ENCODE data around the gene MAP6D1.
"Not testable (repeated sequence)": the region's sequence is repeated elsewhere in the genome, so short reads cannot be mapped to it uniquely, and the experiment has no call there.

MAP6D1 gene

DNA sequence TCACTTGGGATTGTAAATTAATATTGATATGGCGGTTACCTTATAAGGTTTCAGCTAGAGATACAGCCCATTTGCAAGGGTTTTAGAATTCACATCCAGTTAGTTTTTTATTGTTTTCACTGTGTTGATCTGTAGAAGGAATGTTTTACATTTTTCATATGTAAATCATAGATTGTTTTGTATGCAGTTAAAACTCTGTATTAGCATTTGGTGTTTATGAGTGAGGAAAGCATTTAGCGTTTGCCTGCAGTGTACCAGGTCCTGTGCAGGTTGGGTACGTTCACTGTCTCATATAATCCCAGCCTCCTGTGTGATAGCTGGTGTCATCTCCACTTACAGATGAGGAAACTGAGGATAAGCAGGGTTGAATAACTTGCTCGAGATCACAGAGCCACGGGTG lies 23.8 kb downstream of the MAP6D1 start:
- Histone ChIP-seq H3K36me3 (ENCODE audit: control insufficient read depth, insufficient read depth, low read length) (peaks cover 56% of the 10 kb centered on the region), H3K4me3 (ENCODE audit: low read length) (no peak overlapping the region), H3K27ac (ENCODE audit: low read length) (no peak overlapping the region), H3K9me3 (ENCODE audit: control insufficient read depth, insufficient read depth, low read length) (no peaks in the 10 kb centered on the region), H3K4me1 (ENCODE audit: control insufficient read depth, insufficient read depth, low read length) (no peaks in the 10 kb centered on the region), H3K27me3 (ENCODE audit: control insufficient read depth, insufficient read depth, low read length) (no peaks in the 10 kb centered on the region)
- no peak for DNase-seq (ENCODE audit: low read depth, low spot score)
- WGBS (ENCODE audit: insufficient coverage, insufficient read length), result no CpG with 5 or more reads among the region's 5 CpGs

DNA sequence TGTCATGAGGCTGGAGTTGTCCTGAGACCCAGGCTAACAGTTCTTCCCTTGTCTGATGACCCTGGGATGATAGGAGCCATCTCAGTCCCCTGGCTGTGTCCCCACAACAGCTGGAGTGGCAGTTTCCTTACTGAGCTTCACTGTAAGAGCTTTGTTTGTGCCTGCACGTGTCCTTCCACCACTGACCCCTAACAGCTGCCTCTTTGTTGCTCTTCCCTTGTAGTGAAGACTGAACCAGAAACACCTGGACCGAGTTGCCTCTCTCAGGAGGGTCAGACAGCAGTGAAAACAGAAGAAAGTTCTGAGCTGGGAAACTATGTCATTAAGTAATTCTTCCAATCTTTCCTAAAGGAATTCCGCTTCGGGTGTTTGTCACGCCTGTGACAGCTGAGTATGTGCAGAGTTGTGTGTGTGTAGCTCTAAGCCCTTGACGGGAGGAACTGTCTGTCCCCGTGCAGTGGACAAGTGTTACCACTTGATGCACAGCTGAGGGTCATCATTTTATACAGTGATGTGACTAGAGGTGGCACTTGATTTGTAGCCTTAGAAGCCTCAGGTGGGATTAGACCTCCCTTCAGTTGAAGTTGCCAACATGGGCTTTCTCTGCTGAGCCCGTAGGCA lies 25.0 kb downstream of the MAP6D1 start:
- Histone ChIP-seq H3K9me3 (ENCODE audit: control insufficient read depth, insufficient read depth, low read length) (no peaks in the 10 kb centered on the region), H3K36me3 (ENCODE audit: control insufficient read depth, insufficient read depth, low read length) (peaks cover 46% of the 10 kb centered on the region), H3K4me3 (ENCODE audit: low read length) (no peak overlapping the region), H3K4me1 (ENCODE audit: control insufficient read depth, insufficient read depth, low read length) (no peaks in the 10 kb centered on the region), H3K27ac (ENCODE audit: low read length) (no peak overlapping the region), H3K27me3 (ENCODE audit: control insufficient read depth, insufficient read depth, low read length) (no peaks in the 10 kb centered on the region)
- DNase-seq (ENCODE audit: low read depth, low spot score), result no peak
- WGBS (ENCODE audit: insufficient coverage, insufficient read length), result no CpG with 5 or more reads among the region's 8 CpGs

DNA sequence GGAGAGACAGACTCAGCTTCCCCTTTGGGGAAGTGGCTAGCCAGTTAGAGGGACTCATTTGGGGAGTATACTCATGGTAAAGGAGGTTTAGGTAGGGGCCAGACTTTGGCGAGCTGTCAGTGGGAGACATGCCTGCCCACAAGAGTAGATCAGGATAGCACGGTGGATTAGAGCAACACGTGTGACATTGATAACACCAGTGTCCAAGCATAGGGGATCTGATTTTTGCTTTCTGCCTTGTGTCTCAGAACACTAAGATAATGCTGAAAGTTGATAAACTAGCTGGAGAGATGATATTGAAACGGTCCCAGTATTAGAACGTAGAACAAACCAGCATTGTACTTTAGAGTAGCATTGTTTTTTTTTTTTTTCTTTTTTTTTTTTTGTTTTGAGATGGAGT lies 25.9 kb downstream of the MAP6D1 start:
- H3K4me1 ChIP-seq (ENCODE audit: control insufficient read depth, insufficient read depth, low read length), result no peaks in the 10 kb centered on the region
- DNase-seq (ENCODE audit: low read depth, low spot score), result no peak
- no peak overlapping the region for H3K27ac ChIP-seq (ENCODE audit: low read length)
- H3K36me3 ChIP-seq (ENCODE audit: control insufficient read depth, insufficient read depth, low read length), result peaks cover 40% of the 10 kb centered on the region
- no peaks in the 10 kb centered on the region for H3K27me3 ChIP-seq (ENCODE audit: control insufficient read depth, insufficient read depth, low read length)
- H3K4me3 ChIP-seq (ENCODE audit: low read length), result no peak overlapping the region
- WGBS (ENCODE audit: insufficient coverage, insufficient read length), result no CpG with 5 or more reads among the region's 5 CpGs
- H3K9me3 ChIP-seq (ENCODE audit: control insufficient read depth, insufficient read depth, low read length), result no peaks in the 10 kb centered on the region

DNA sequence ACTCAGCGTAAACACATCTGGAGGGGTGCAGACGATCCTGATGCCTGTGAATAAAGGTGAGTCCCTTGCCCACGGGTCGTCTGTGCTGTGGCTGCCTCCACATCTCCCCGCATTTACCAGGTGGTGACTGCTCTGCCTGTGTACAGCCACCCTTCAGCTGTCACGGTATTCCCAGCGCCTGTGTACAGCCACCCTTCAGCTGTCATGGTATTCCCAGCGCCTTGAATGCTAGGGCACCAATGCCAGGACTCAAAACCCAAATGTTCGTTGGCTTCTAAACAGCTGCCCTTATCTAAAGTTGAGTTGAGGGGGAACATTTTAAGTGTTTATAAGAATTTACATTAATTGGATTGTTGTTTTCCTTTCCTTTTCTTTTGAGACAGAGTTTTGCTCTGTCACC lies 27.4 kb downstream of the MAP6D1 start:
- Histone ChIP-seq H3K36me3 (ENCODE audit: control insufficient read depth, insufficient read depth, low read length) (peaks cover 33% of the 10 kb centered on the region), H3K4me3 (ENCODE audit: low read length) (no peak overlapping the region)

DNA sequence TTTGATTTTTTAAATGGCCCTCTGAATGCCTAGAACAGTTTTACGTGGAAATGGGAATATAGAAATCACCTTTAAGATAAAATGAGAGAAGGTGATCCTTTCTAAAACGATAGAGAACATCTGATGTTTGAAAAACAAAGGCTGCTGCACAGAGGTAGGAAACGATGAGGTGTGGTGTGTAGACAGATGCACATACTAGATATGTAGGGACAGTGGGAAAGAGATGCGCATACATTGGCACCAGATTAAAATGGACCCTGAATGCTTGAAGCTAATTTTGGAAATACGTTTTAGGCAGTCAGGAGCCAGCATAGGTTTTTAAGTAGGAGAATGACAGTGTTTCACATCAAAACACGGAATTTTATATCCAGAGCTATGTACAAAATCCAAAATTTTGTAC lies 29.0 kb downstream of the MAP6D1 start:
- Histone ChIP-seq H3K36me3 (ENCODE audit: control insufficient read depth, insufficient read depth, low read length) (peaks cover 24% of the 10 kb centered on the region; the same call in 1 of the 2 replicates), H3K4me3 (ENCODE audit: low read length) (no peak overlapping the region), H3K9me3 (ENCODE audit: control insufficient read depth, insufficient read depth, low read length) (no peaks in the 10 kb centered on the region), H3K27ac (ENCODE audit: low read length) (no peak overlapping the region), H3K4me1 (ENCODE audit: control insufficient read depth, insufficient read depth, low read length) (no peaks in the 10 kb centered on the region), H3K27me3 (ENCODE audit: control insufficient read depth, insufficient read depth, low read length) (no peaks in the 10 kb centered on the region)
- DNase-seq (ENCODE audit: low read depth, low spot score), result no peak
- WGBS (ENCODE audit: insufficient coverage, insufficient read length), result no CpG with 5 or more reads among the region's 6 CpGs

More for the DNA sequence above, 27.4 kb downstream of the MAP6D1 start:
- no CpG with 5 or more reads among the region's 9 CpGs for WGBS (ENCODE audit: insufficient coverage, insufficient read length)
- Histone ChIP-seq H3K4me1 (ENCODE audit: control insufficient read depth, insufficient read depth, low read length) (no peaks in the 10 kb centered on the region), H3K27me3 (ENCODE audit: control insufficient read depth, insufficient read depth, low read length) (no peaks in the 10 kb centered on the region), H3K27ac (ENCODE audit: low read length) (no peak overlapping the region), H3K9me3 (ENCODE audit: control insufficient read depth, insufficient read depth, low read length) (no peaks in the 10 kb centered on the region)
- DNase-seq (ENCODE audit: low read depth, low spot score), result no peak

DNA sequence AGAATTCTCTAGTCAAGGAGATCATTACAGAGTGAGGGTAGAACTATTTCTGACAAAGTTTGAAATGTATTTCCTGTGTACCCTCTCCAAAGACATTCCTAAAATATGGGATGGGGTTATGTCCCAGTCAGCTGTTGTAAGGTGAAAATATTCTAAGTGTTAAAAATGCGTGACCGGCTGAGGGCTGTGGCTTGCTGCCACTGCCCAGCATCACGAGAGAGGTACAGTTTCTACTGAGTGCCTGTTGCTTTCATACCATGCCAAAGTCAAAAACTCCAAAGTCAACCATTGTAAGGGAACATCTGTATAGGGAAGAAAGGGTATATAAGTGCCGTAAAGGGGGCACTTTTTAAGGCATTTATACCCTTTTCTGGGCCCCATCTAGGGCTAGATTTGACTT lies 30.9 kb downstream of the MAP6D1 start:
- Histone ChIP-seq H3K9me3 (ENCODE audit: control insufficient read depth, insufficient read depth, low read length) (no peaks in the 10 kb centered on the region), H3K27ac (ENCODE audit: low read length) (no peak overlapping the region), H3K36me3 (ENCODE audit: control insufficient read depth, insufficient read depth, low read length) (peaks cover 22% of the 10 kb centered on the region), H3K4me1 (ENCODE audit: control insufficient read depth, insufficient read depth, low read length) (no peaks in the 10 kb centered on the region), H3K27me3 (ENCODE audit: control insufficient read depth, insufficient read depth, low read length) (no peaks in the 10 kb centered on the region), H3K4me3 (ENCODE audit: low read length) (no peak overlapping the region)
- WGBS (ENCODE audit: insufficient coverage, insufficient read length), result no CpG with 5 or more reads among the region's 4 CpGs
- DNase-seq (ENCODE audit: low read depth, low spot score), result no peak

DNA sequence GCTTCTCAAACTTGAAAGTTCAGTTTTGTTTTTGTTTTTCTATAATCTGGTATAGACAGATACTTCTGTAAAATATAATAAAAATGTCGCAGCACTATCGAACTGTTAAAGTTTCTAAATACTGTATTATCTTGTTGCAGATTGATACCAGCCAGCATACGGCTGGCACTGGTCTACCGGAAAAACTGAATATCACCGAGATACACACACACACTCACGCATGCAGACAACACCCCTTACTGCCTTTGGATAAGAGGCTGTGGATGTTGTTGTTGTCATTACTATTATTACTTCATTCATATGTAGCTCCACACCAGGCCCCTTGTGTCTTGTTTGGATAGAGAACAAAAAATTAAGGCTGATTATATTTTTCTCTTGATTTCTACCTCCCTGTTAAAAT lies 32.4 kb downstream of the MAP6D1 start:
- H3K9me3 ChIP-seq (ENCODE audit: control insufficient read depth, insufficient read depth, low read length), result no peaks in the 10 kb centered on the region
- no peaks in the 10 kb centered on the region for H3K4me1 ChIP-seq (ENCODE audit: control insufficient read depth, insufficient read depth, low read length)
- H3K4me3 ChIP-seq (ENCODE audit: low read length), result no peak overlapping the region
- no peaks in the 10 kb centered on the region for H3K27me3 ChIP-seq (ENCODE audit: control insufficient read depth, insufficient read depth, low read length)
- no peak overlapping the region for H3K27ac ChIP-seq (ENCODE audit: low read length)
- H3K36me3 ChIP-seq (ENCODE audit: control insufficient read depth, insufficient read depth, low read length), result peaks cover 12% of the 10 kb centered on the region
- no peak for DNase-seq (ENCODE audit: low read depth, low spot score)
- WGBS (ENCODE audit: insufficient coverage, insufficient read length), result no CpG with 5 or more reads among the region's 6 CpGs

DNA sequence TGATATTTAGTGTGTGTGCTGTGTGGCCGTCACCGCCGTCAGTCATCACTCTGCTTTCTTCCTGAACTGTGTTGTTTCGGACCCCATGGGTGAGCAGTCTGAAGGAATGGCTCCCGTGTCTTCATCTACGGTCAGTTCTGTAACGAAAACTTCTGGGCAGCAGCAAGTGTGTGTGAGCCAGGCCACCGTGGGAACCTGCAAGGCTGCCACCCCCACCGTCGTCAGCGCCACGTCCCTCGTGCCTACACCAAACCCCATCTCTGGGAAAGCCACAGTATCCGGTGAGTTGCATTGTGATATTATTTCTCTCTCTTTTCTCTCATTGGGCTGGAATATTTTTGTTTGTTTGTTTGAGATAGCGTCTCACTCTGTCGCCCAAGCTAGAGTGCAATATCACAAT lies 34.7 kb downstream of the MAP6D1 start:
- WGBS (ENCODE audit: insufficient coverage, insufficient read length), result no CpG with 5 or more reads among the region's 16 CpGs
- Histone ChIP-seq H3K4me3 (ENCODE audit: low read length) (no peak overlapping the region), H3K36me3 (ENCODE audit: control insufficient read depth, insufficient read depth, low read length) (peaks cover 15% of the 10 kb centered on the region), H3K27me3 (ENCODE audit: control insufficient read depth, insufficient read depth, low read length) (no peaks in the 10 kb centered on the region), H3K4me1 (ENCODE audit: control insufficient read depth, insufficient read depth, low read length) (no peaks in the 10 kb centered on the region), H3K27ac (ENCODE audit: low read length) (no peak overlapping the region), H3K9me3 (ENCODE audit: control insufficient read depth, insufficient read depth, low read length) (no peaks in the 10 kb centered on the region)
- DNase-seq (ENCODE audit: low read depth, low spot score), result no peak

DNA sequence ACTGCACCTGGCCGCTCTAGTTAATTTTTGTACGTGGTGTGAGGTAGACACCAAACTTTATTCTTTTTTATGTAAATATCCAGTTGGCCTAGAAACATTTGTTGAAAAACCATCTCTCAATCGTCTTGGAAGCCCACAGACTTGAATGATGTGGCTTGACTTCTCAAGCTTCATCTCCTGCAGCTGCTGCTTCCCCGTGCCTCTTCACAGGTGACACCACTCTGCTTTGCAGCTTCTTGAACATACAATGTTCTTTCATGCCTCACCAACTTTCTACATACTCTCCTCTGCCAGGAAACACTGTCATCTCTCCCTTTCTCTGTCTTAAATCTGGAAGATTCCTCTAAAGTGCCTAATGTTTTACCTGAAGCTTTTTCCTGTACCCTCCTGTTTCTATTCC lies 35.6 kb downstream of the MAP6D1 start:
- H3K9me3 ChIP-seq (ENCODE audit: control insufficient read depth, insufficient read depth, low read length), result no peaks in the 10 kb centered on the region
- no peak overlapping the region for H3K27ac ChIP-seq (ENCODE audit: low read length)
- peaks cover 15% of the 10 kb centered on the region for H3K36me3 ChIP-seq (ENCODE audit: control insufficient read depth, insufficient read depth, low read length)
- no peaks in the 10 kb centered on the region for H3K27me3 ChIP-seq (ENCODE audit: control insufficient read depth, insufficient read depth, low read length)
- DNase-seq (ENCODE audit: low read depth, low spot score), result no peak
- WGBS (ENCODE audit: insufficient coverage, insufficient read length), result no CpG with 5 or more reads among the region's 4 CpGs
- no peak overlapping the region for H3K4me3 ChIP-seq (ENCODE audit: low read length)
- no peaks in the 10 kb centered on the region for H3K4me1 ChIP-seq (ENCODE audit: control insufficient read depth, insufficient read depth, low read length)

DNA sequence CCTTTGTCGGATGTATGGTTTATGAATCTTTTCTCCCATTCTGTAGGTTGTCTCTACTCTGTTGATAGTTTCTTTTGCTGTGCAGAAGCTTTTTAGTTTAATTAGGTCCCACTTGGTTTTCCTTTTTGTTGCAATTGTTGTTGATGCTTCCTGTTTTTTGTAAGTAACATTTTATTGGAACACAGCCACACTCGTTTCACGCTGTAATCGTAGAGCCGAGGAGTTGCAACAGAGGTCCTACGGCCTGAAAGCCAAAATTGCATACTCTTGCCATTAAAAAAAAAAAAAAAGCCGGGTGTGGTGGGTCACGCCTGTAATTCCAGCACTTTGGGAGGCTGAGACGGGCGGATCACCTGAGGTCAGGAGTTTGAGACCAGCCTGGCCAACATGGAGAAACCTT lies 40.9 kb downstream of the MAP6D1 start:
- H3K4me1 ChIP-seq (ENCODE audit: control insufficient read depth, insufficient read depth, low read length); H3K27ac ChIP-seq (ENCODE audit: low read length); DNase-seq (ENCODE audit: low read depth, low spot score); H3K27me3 ChIP-seq (ENCODE audit: control insufficient read depth, insufficient read depth, low read length); H3K9me3 ChIP-seq (ENCODE audit: control insufficient read depth, insufficient read depth, low read length); H3K4me3 ChIP-seq (ENCODE audit: low read length): not testable (repeated sequence)
- peaks cover 18% of the 10 kb centered on the region; the same call in 1 of the 2 replicates for H3K36me3 ChIP-seq (ENCODE audit: control insufficient read depth, insufficient read depth, low read length)
- 100% methylated on average over 1 of the region's 10 CpGs for WGBS (ENCODE audit: insufficient coverage, insufficient read length)

DNA sequence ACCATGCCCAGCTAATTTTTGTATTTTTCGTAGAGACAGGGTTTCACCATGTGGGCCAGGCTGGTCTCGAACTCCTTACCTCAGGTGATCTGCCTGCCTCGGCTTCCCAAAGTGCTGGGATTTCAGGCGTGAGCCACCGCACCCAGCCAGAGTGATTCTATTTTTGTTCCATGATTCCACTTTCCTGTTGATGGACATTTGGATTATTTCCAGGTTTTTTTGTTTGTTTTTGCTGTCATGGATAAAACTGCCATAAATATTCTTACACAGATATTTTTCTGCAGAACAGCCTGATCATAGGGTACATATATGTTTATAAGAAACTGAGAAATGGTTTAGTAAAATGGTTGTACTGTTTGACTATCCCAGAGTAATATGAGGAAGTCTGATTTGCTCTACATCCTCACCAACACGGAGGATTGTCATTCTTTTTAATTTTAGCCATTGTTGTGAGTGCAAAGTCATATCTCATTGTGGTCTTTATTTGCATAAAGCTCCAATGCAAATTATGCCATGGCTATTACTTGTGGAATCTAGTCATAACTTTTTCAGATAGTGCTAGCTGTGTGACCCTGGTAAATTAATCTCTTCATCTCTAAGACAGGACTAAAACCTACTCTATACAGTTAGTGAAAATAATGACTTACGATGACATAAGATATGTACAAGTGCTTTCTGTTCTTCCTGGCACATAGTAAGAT lies 42.7 kb downstream of the MAP6D1 start:
- Histone ChIP-seq H3K9me3 (ENCODE audit: control insufficient read depth, insufficient read depth, low read length) (no peaks in the 10 kb centered on the region), H3K4me1 (ENCODE audit: control insufficient read depth, insufficient read depth, low read length) (no peaks in the 10 kb centered on the region), H3K36me3 (ENCODE audit: control insufficient read depth, insufficient read depth, low read length) (peaks cover 24% of the 10 kb centered on the region; the same call in 1 of the 2 replicates), H3K4me3 (ENCODE audit: low read length) (no peak overlapping the region), H3K27me3 (ENCODE audit: control insufficient read depth, insufficient read depth, low read length) (no peaks in the 10 kb centered on the region), H3K27ac (ENCODE audit: low read length) (no peak overlapping the region)
- WGBS (ENCODE audit: insufficient coverage, insufficient read length), result no CpG with 5 or more reads among the region's 7 CpGs
- no peak for DNase-seq (ENCODE audit: low read depth, low spot score)
